Raji (cell line): ENCODE results near the gene ZC3H7B.

Experiments used
- POLR2A ChIP-seq: IDR thresholded peaks from 2 replicates; pipeline ENCODE4 v1.6.1; 2011; ENCODE audit warnings: low read depth, low read length, control low read depth; ENCODE audit not compliant: insufficient read depth

ZC3H7B gene

GRCh38 chr22:41377846-41378245, 76.5 kb downstream of the ZC3H7B start:
- TF ChIP-seq POLR2A: no peak

- peak; percentile 72 for TF ChIP-seq POLR2A
Observed at GRCh38 chr22:41380993-41381328, 79.6 kb downstream of the ZC3H7B start.

GRCh38 chr22:41381329-41382097, 80.2 kb downstream of the ZC3H7B start, which contains the start of gene TEF:
Gene TEF (plus strand): TSS chr22:41381942. CDS start chr22:41382045, 103 bp downstream.
- TF ChIP-seq POLR2A: peak; percentile 46; the same call in 1 of the 2 replicates

DNA sequence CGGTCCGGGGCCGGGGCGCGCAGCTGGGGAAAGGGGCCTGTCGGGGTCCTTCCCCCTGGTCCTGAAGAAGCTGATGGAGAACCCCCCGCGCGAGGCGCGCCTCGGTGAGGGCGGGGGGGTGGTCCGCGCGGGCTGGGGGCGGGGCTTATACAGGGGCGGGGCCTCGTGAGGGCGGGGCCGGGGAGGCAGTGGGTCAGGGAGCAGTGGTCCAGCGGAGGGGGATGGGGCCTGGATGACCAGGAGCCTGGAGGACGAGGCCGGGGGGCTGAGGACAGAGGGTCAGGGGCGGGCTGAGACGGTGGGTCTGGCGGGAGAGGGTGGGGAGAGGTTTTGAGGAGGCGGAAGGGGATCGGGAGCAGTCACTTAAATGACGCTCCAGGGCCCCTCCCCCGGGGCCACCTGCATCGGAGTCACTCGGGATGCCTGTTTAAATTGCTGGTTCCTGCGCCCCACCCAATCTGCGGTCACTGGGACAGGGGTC, 80.8 kb downstream of the ZC3H7B start:
- TF ChIP-seq POLR2A: no peak

- TF ChIP-seq POLR2A: no peak
Observed at GRCh38 chr22:41382610-41383009, 81.3 kb downstream of the ZC3H7B start.

DNA sequence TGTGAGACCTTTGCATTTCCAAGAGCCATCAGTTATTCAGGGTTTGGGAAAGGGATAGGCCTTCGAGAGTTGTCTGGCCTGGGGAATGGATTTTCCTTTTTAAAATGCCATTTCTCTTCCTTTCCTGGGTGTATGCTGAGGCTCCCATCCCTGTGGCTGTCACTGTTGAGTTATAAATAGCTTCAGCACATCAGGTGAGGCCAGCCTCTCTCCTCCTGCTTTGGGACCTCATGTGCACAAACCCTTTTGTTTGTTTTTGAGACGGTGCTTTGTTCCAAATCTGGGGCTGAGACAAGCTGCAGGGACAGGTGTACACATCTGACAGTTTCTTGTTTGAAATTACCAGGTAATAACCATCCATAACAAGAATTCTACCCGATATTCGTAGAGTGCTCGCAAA, 81.8 kb downstream of the ZC3H7B start:
- TF ChIP-seq POLR2A: no peak

- no peak for TF ChIP-seq POLR2A
Observed at GRCh38 chr22:41384128-41384527, 82.8 kb downstream of the ZC3H7B start.

- no peak for TF ChIP-seq POLR2A
Observed at GRCh38 chr22:41387341-41387740, 86.0 kb downstream of the ZC3H7B start.

GRCh38 chr22:41394012-41394356, 92.7 kb downstream of the ZC3H7B start:
- no peak for TF ChIP-seq POLR2A

GRCh38 chr22:41395531-41396240, 94.4 kb downstream of the ZC3H7B start:
- TF ChIP-seq POLR2A: no peak

GRCh38 chr22:41397143-41397811, 96.0 kb downstream of the ZC3H7B start:
- TF ChIP-seq POLR2A: no peak

GRCh38 chr22:41398921-41399320, 97.6 kb downstream of the ZC3H7B start:
- TF ChIP-seq POLR2A: no peak

GRCh38 chr22:41401781-41402648, 100.7 kb downstream of the ZC3H7B start:
- no peak for TF ChIP-seq POLR2A

DNA sequence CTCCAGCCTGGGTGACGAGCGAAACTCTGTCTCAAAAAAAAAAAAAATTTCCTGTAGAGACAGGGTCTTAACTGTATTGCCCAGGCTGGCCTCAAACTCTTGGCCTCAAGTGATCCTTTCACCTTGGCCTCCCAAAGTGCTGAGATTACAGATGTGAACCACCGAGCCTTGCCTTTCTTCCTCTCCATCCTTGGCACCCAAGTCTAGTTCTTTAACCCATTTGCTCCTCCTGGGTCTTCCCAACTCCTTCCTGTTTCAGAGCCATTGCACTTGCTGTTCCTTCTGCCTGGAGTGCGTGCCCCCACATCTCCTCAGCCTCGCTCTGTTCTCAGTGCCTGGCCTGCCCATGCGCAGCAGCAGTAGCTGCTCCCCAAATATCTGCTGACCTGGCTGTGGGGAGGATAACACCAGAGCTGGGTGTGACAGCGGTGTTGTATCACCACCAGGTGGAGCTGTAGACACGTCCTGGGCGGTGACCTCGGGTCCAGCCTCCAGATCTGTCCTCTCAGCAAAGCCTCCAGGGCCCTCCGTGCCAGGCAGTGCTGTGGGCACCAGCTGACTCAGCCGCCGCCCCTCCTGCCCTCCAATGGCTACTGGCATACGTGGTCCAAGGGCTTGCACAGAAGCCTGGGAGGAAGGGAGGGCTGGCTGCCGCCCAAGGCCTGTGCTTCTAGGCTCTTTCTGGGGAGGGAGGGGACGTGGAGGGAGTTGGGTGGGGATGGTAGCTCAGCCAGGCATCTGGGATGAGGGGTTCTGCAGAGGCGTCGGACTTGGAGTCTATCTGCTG, 102.4 kb downstream of the ZC3H7B start:
- TF ChIP-seq POLR2A: no peak
